OCI-LY7 (cell line): ENCODE data around the gene SC5D. TPM values are rescaled to one million over a fixed set of nuclear protein-coding genes. Genes with fewer than 3 reads are reported as not detected.

Experiments
- BruUV-seq: library from RNA; stranded (reverse); fragments of 400-500 nt; replicated peaks from 2 replicates; lab custom pipeline; 2021; lab: Mats Ljungman, UMichigan
- CTCF ChIA-PET: fragments of 300-600 bp; sonication (Branson Sonifier 250); formaldehyde crosslinking; loops from one replicate; lab custom pipeline; 2022; ENCODE audit warnings: antibody characterized with exemption; ENCODE audit not compliant: unreplicated experiment; lab: Charles Lee
- POLR2A ChIA-PET: fragments of 300-600 bp; sonication (Branson Sonifier 250); formaldehyde crosslinking; loops from one replicate; lab custom pipeline; 2022; ENCODE audit warnings: antibody characterized with exemption; lab: Charles Lee
- DNase-seq: peaks from one replicate; pipeline ENCODE4 v3.0.0-alpha.2; 2015; ENCODE audit warnings: low spot score
- H2AFZ ChIP-seq: fragments of 200-600 bp; sonication (generic), shearing (Covaris generic); 2 replicates; pipeline ENCODE4 v1.6.1; 2014; ENCODE audit warnings: mild to moderate bottlenecking, antibody characterized with exemption, low read length, moderate library complexity
- H3K27ac ChIP-seq: fragments of 200-600 bp; sonication (generic); 2 replicates; pipeline ENCODE4 v1.5.1; 2014; ENCODE audit warnings: mixed run types, low read depth, mild to moderate bottlenecking, moderate library complexity, low read length, inconsistent platforms; ENCODE audit not compliant: poor library complexity, severe bottlenecking
- H3K36me3 ChIP-seq: fragments of 200-600 bp; sonication (generic); 2 replicates; pipeline ENCODE4 v1.6.1; 2014; ENCODE audit warnings: mild to moderate bottlenecking, antibody characterized with exemption, low read length, moderate library complexity, mixed read lengths; ENCODE audit not compliant: insufficient read depth
- H3K4me1 ChIP-seq: fragments of 200-600 bp; sonication (generic); 2 replicates; pipeline ENCODE4 v1.5.1; 2014; ENCODE audit warnings: mild to moderate bottlenecking, low read length; ENCODE audit not compliant: insufficient read depth, poor library complexity, severe bottlenecking
- H3K4me2 ChIP-seq: fragments of 200-600 bp; sonication (generic); 2 replicates; pipeline ENCODE4 v1.6.1; 2014; ENCODE audit warnings: mild to moderate bottlenecking, low read length
- H3K4me3 ChIP-seq: fragments of 200-600 bp; sonication (generic); 2 replicates; pipeline ENCODE4 v1.5.1; 2014; ENCODE audit warnings: mild to moderate bottlenecking, low read depth, low read length; ENCODE audit not compliant: poor library complexity, severe bottlenecking
- H3K79me2 ChIP-seq: fragments of 200-600 bp; sonication (generic); 2 replicates; pipeline ENCODE4 v1.6.1; 2016; ENCODE audit warnings: low read depth, mild to moderate bottlenecking, low read length, moderate library complexity, mixed read lengths; ENCODE audit not compliant: insufficient read depth
- H3K9me2 ChIP-seq: fragments of 200-600 bp; sonication (generic); 2 replicates; pipeline ENCODE4 v1.6.1; 2016; ENCODE audit warnings: mild to moderate bottlenecking, low read length, mixed read lengths; ENCODE audit not compliant: insufficient read depth
- H3K9me3 ChIP-seq: fragments of 200-600 bp; sonication (generic); 2 replicates; pipeline ENCODE4 v1.6.1; 2014; ENCODE audit warnings: mild to moderate bottlenecking, mixed run types, low read length, mixed read lengths
- H4K20me1 ChIP-seq: fragments of 200-600 bp; sonication (generic); 2 replicates; pipeline ENCODE4 v1.6.1; 2014; ENCODE audit warnings: mild to moderate bottlenecking, antibody characterized with exemption, low read length, moderate library complexity, mixed read lengths; ENCODE audit not compliant: insufficient read depth
- EZH2phosphoT487 ChIP-seq: fragments of 200-600 bp; sonication (generic); IDR thresholded peaks from 2 replicates; pipeline ENCODE4 v1.6.1; 2018; ENCODE audit warnings: low read depth, borderline replicate concordance, mild to moderate bottlenecking, mixed run types, antibody characterized with exemption, low read length, moderate library complexity, mixed read lengths
- intact Hi-C: fragments of 100-400 bp; cut with micrococcal nuclease; formaldehyde crosslinking; loops from one replicate; pipeline ENCODE4 v1.10.0; 2022; ENCODE audit not compliant: unreplicated experiment
- total RNA-seq, 2 experiments: library from RNA; depleted of rRNA in 1 of 2; stranded (reverse); fragments of >200 nt in 1 of 2; shearing (Covaris generic) in 1 of 2; gene quantifications; 2 replicates each; pipeline ENCODE4 v1.2.3, GENCODE V29; 2014 to 2022
- TF ChIP-seq, protein P1 (sequence below): fragments of 200-600 bp; sonication (generic); conservative IDR thresholded peaks from 2 replicates; pipeline ENCODE4 v1.5.1; 2014; ENCODE audit warnings: mild to moderate bottlenecking, antibody characterized with exemption, low read length, moderate library complexity, mixed read lengths

SC5D gene
- total RNA-seq, 2 experiments from 2014 or later = 27.9 to 43.3 TPM

DNA sequence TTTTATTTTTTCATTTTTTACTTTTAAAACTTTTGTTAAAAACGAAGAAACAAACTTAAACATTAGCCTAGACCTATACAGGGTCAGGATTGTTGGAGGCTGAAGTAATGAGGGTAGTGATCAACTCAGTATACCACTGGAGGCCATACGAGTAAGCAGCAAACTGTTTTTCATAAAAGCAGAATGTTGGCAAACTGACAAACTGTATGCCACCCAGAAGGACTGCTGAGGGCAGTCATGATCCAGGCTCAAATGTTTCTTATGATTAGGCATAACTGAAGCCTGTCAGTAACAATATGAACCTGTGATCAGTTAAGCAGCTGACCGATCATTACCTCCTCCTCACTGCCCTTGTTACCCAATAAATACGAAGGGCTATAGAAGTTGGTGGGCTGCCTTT is 10.2 kb upstream of the SC5D start:
- no peak for DNase-seq
- H3K4me3 ChIP-seq = no peak overlapping the region
- no peak overlapping the region for H3K27ac ChIP-seq
- H3K9me2 ChIP-seq = no peaks in the 10 kb centered on the region
- H2AFZ ChIP-seq = no peak overlapping the region
- no peaks in the 10 kb centered on the region for H3K79me2 ChIP-seq
- TF ChIP-seq, protein P1, sequence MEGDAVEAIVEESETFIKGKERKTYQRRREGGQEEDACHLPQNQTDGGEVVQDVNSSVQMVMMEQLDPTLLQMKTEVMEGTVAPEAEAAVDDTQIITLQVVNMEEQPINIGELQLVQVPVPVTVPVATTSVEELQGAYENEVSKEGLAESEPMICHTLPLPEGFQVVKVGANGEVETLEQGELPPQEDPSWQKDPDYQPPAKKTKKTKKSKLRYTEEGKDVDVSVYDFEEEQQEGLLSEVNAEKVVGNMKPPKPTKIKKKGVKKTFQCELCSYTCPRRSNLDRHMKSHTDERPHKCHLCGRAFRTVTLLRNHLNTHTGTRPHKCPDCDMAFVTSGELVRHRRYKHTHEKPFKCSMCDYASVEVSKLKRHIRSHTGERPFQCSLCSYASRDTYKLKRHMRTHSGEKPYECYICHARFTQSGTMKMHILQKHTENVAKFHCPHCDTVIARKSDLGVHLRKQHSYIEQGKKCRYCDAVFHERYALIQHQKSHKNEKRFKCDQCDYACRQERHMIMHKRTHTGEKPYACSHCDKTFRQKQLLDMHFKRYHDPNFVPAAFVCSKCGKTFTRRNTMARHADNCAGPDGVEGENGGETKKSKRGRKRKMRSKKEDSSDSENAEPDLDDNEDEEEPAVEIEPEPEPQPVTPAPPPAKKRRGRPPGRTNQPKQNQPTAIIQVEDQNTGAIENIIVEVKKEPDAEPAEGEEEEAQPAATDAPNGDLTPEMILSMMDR = no peak
- no peak for TF ChIP-seq EZH2phosphoT487
- no peaks in the 10 kb centered on the region for H3K36me3 ChIP-seq
- H3K4me1 ChIP-seq = no peaks in the 10 kb centered on the region
- H3K9me3 ChIP-seq = no peaks in the 10 kb centered on the region
- no TSS peak for BruUV-seq
- no peak overlapping the region for H3K4me2 ChIP-seq
- no peaks in the 10 kb centered on the region for H4K20me1 ChIP-seq
- ChIA-PET POLR2A (interaction anchor here (0.7 kb wide), 3 partner anchors 9 to 1605 kb away, joined by 3 read pairs; no protein-coding TSS in a partner anchor), CTCF (no interaction called here)
- intact Hi-C loops = no loop called here

DNA sequence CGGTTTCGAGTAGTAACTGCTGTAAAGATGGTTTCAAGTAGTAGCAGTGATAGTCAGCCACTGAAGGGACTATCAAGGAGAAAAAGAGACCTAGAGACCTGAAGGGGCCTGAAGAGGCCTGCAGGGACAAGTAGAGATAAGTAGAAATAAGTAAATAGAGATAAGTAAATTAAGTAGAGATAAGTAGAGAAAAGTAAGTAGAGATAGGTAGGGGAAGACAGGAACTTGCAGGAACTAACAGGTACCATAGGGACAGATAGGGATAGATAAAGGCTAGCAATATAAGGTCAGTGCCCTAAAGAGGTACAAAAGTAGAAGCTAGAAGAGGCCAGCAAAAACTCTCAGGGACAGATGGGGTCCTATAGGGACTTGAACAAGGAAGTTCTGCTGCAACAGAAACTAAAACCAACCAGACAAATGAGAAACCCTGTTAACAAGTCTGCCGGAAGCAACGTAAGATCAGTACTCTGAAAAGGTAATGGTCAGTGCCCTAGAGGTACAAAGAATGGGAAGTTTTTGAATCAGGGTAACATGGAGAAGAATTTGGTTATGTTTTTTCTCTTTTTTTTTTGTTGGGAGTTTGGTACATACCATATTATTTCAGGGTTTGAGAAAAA is 9.6 kb upstream of the SC5D start:
- no peak overlapping the region for H3K4me2 ChIP-seq
- no peak overlapping the region for H2AFZ ChIP-seq
- no peaks in the 10 kb centered on the region for H3K79me2 ChIP-seq
- intact Hi-C loops = no loop called here
- ChIA-PET POLR2A (interaction anchor here (0.7 kb wide), 3 partner anchors 195 to 1604 kb away, joined by 3 read pairs; no protein-coding TSS in a partner anchor), CTCF (no interaction called here)
- H3K4me1 ChIP-seq = no peaks in the 10 kb centered on the region
- no peaks in the 10 kb centered on the region for H3K9me3 ChIP-seq
- H3K9me2 ChIP-seq = no peaks in the 10 kb centered on the region
- BruUV-seq = no TSS peak
- H3K27ac ChIP-seq = no peak overlapping the region
- no peaks in the 10 kb centered on the region for H4K20me1 ChIP-seq
- H3K4me3 ChIP-seq = no peak overlapping the region
- TF ChIP-seq EZH2phosphoT487 = no peak
- TF ChIP-seq, protein P1 = no peak
- DNase-seq = no peak
- no peaks in the 10 kb centered on the region for H3K36me3 ChIP-seq

DNA sequence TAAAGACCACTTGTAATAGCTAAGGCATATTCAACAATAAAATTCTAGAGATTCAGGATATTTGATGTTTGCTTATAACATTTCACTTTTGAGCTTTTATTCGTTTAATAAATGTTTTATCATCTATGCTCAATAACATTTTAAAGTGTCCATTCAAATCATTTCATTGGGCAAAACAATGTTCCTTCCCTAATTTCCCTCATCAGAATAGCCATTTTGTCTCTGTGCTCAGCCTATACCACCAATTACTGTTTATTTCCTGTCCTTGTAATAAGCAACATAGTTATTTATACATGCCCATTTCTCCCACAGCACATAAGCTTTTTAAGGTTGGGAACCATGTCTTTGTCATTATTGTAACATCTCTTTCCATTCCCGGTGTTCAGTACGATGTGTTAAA is 1.3 kb upstream of the SC5D start:
- TF ChIP-seq, protein P1 = no peak
- no peak for TF ChIP-seq EZH2phosphoT487
- H3K4me3 ChIP-seq = no peak overlapping the region
- H2AFZ ChIP-seq = no peak overlapping the region
- no peak overlapping the region for H3K27ac ChIP-seq
- no peak for DNase-seq
- ChIA-PET POLR2A (interaction anchor here (0.7 to 2.3 kb wide), 7 partner anchors 9 to 214 kb away, joined by 3 to 8 read pairs (median 3); no protein-coding TSS in a partner anchor), CTCF (no interaction called here)
- intact Hi-C loops = loop anchor here (5.0 kb wide), 1 partner anchor 54 kb away; no protein-coding TSS in a partner anchor
- H3K9me3 ChIP-seq = no peaks in the 10 kb centered on the region
- BruUV-seq = no TSS peak
- H3K4me2 ChIP-seq = no peak overlapping the region
- H4K20me1 ChIP-seq = peaks cover 6% of the 10 kb centered on the region; the same call in 1 of the 2 replicates
- H3K4me1 ChIP-seq = peaks cover 26% of the 10 kb centered on the region
- H3K79me2 ChIP-seq = peaks cover 34% of the 10 kb centered on the region
- H3K9me2 ChIP-seq = no peaks in the 10 kb centered on the region
- peaks cover 12% of the 10 kb centered on the region for H3K36me3 ChIP-seq
